Stimulated activated CD4-positive, alpha-beta T cell treated with anti-CD3 and anti-CD28 coated beads, Interleukin-4, amount 100 ng/mL, for 4 hours (primary cell): ENCODE results near the gene CRIP1.

Experiments used
- DNase-seq, 2 experiments: peaks; one replicate each; pipeline ENCODE4 v3.0.0-alpha.2; 2020

CRIP1 gene

DNA sequence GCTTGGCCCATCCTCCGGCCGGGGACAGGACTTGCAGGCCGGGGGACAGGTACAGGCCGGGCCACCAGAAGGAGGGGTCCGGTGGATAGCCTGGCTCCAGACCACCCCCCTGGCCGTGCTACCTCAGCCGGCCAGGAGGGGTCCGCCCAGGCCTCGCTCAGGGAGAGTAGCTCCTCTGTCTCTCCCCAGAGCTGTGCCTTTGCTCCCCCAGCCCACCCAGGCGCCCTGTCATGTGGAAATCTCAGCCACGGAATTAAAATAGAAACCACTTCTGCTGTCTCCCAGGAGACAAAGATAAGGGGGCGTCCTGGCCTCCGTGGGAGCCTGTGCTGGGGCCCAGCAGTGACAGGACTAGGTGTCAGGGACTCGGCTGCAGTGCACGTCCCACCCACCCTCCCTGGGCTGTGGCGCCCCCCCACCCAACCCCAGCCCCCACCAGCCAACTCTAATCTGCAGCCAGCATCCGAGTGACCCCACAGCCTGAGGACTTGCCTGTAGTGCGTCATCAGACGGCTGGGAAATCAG lies 15.3 kb upstream of the CRIP1 start:
- DNase-seq, result no peak

DNA sequence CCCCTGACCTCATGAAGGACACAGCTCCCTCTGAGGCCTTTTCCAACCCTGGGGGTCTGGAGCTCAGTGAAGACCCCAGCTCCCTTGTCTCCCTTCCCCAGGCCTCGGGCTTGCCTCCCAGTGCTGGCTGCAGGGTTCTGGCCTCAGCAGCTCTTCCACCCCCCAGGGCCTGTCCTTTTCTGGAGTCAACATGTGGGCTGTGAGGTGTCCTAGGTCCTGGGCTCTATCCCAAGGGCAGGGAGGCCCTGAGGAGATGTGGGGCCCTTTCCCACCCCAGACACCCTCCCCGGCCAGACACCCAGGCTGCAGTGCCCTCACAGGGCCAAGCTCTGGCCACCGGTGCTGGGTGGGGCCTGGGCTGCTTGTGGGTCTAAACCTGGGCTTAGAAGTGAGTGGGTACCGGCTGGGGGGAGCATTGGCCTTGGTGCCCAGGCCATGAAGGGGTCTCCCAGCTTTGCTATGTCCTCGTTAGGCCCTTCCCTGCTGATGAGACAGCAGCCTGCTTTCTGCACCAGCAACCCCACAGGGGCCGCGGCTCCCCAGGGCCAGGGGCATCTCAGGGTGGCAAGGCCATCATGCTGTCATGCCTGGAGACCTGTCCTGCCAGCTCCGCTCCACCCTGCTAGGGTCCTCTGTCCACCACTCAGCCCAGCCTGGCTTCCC lies 14.7 kb upstream of the CRIP1 start:
- DNase-seq, result no peak

DNA sequence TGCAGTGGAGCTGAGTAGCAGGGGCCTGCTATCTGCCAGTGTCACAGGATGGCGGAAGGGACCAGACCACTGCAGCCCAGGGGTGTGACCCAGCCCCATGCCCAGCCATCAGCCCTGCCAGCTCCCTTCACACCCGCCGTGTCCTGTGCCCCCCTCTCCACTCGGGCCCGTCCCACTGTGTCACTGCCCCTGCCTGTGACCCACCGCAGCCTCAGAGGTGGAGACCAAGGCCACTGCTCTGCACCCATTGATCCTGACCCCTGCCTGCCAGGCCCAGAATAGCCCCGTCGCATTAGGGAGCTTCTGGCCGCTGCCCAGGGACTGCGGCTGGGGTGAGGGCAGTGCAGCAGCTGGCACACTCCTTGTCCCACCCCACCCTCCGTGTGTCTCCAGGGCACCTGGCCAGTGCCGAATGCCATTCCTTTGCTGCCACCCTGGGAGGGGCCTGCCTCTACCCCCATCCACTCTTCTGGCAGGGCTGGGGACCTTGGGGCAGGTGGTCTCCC lies 14.1 kb upstream of the CRIP1 start:
- DNase-seq, result no peak

DNA sequence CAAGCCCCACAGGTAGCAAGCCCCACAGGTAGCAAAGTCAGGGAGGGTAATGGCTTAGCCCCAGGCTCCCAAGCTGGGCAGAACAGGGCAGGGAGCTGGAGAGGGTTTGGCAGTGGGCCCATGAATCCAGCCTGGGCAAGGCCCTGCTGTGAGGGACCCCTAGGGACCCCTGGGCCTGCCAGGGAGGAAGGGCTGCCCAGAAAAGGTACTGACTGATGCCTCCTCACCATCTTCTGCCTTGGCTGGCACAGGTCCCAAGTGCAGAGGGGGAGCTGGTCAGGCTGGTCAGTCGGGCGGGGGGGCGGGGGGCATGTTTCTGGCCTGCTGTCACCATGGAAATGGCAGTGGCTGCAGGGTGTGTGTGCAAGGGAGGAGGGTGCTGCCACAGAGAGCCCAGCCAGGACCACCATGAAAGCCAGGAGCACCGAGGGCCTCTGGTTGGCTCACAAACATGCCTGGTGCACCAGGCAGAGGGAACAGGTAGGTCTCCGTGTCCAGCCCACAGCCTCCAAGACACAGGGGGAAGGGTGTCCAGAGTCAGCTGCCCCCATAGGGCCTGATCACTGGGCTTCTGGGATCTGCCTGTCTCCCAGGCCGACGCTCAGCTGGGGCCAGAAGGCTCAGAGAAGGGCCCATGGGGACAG lies 13.5 kb upstream of the CRIP1 start:
- DNase-seq, result no peak

DNA sequence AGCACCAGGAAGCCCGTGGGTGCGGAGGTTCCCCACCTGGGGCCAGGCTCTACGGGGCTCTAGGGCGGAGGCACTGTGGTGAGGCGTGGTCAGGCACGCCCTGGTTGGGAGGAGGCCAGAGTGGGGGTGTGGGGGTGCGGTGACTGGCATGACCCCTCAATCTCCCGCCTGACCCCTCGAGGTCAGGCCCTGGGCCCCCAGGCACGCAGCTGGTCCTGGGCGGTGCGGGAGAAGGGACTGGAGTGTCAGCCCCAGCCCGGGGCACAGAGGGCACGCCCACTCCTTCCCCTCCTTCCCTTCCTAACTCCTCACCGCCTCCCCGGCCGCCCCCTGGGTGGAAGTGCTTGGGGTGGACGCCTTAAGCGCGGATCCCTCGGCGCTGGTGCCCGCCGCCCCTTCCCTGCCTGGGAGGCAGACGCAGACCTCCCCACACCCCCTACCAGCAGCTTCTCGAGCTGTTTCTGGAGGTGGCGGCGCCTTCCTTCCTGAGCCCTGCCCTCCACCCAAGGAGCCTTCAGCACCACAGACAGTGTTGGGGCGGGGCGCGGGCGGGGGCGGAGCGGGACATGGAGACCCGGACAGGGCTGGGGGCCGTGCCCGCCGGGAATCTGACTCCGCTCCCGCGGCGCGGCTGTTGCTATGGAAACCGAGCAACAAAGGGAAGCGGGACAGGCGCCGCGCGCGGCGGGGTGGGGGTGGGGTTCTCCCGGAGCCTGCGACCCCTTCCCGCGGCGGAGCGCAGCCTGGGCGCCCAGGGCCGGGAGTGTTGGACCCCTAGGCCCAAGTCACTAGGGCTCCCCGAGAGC lies 12.8 kb upstream of the CRIP1 start:
- DNase-seq, result peak; percentile 63 to 65

DNA sequence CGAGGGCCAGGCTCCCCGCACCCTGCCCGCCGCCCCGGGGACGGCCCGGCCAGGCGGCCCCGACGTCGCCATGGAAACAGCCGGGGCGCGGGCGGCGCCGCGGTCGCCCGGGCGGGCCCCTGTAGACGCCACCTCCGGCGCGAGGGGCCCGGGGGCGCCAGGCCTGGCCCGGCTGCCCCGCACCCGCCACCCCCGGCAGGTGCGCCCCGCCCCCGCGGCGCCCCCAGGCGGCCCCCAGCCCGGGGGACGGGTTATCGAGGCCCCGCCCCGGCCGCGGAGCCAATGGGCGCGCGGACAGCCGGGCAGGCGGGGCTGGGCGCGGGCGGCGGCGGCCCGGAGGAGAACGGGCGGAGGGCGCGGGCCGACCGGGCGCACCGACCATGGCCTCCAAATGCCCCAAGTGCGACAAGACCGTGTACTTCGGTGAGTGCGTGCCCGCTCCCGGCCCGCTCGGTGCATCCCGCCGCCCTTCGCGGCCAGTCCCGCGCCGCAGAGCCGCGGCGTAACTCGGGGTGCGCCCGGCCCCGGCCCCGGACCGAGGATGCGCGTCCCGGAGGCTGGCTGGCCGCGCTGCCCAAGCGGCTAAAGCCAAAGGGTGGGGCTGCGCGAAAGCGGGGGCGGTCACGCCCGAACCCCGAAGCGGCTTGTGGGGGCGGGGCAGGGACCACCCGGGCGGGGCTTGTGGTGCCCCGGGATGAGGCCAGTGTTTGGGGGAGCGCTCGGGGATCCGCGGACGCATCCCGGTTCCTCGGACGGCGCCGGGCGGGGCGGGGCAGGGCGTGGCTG lies 12.0 kb upstream of the CRIP1 start, which contains the start of gene CRIP2:
CRIP2 (plus strand) TSS at position 339 of the 786 bp plus-strand sequence; CDS start at position 381, 42 bp downstream.
- no peak for DNase-seq

DNA sequence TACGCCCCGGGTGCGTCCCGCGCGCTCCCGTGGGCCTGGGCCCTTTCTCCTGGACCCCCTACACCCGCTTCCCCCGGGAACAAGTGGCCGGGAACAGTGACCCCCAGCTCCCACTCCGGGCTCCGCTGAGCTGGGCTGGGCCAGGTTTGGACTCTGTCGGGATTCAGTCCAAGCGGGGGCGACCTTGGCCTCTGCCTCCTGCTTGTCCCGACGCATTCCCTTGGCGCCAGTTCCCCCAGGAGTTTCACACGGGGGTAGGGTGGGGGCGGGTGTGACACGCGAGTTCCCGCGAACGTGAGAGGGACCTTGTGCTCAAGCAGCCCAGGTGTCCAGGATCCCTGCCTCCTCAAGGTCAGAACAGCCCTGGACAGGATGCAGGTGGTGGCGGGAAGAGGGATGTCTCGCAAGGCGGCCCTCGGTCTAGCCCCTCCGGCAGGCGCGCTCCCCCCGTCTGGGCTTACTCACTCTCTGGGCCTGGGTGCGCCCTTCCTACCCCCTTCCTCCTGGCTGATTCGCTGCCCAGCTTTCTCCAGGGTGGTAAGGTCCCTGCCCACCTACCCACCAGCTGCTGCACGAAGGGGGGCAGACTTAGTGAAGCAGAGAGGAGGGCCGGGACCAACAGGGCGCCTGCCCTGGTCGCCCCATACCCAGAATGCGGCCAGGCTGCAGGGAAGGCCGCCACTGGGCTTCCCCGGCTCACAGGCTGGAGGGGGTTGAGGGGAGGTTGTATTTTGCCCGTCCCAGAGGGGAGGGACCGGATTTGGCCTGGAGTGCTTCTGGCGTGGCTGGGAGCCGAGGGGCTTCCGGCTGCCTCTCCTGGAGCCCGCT lies 11.2 kb upstream of the CRIP1 start:
- no peak for DNase-seq

DNA sequence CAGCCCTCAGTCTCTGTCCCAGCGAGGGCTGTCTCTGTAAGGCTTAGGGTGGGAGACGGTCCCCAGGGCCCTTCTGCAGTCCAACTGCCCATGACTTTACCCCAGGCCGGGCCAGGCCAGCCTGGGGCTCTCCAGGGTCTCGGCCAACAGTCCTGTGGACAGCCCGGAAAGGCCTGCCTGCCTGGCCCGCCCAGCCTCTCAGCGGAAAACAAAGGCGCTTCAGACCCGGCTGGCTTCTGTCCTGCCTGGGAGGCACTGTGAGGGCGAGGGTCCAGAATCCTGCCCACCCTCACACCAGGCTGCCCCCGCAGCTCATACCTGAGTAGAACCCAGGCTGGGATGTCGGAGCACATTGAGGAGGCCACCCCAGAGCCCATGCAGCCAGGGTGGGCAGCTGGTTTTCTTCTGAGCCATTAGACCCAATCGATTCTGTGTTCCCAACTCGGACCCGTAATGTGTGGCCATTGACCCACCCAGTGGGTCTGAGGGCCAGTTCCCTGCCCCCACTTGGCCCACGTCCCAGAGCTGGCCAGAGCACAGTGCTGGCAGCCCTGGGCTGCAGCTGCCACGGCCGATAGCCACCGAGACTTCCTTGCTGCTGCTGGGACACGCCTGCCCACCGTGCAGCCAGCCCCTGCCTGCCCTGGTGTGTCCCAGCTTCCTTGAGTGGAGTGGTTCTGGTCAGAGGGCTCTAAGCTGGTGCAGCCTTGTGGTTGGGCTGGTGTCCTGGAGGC lies 10.4 kb upstream of the CRIP1 start:
- DNase-seq, result no peak

DNA sequence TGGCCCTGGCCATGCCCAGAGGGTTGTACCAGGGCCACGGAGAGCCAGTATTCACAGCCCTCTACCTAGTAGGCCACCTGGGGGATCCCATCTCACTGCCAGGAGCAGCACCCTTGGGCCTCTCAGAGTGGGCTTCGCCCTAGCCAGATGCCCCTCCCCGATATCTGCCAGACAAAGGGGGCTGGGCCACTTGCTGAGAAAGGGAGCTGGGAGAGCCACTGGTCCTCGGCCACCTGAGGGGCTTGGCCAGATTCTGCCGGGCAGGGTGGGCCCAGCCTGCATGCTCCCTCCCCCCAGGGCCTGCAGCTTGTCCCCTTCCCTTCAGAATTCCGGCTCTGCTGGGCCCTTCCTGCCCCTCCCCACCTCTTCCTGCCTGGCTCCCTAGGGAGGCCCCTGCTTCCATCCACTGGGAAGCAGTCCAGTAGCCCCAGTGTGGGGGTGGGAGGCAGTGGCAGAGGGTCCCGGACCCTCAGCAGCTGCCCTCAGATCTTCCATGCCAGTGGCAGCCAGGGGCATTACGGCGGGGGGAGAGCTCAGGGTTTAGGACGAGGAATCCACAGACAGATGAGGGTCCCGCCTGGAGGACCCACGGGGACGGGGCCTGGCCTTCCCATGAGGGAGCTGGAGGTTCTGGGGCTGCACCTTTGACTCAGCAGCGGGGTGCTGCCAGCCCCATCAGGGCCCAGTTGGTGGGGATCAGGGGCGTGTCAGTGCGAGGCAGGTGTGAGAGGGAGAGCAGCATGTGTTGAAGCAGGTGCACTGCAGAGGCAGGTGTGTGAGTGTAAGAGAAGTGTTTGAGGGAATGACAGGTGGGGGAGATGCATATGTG lies 9.6 kb upstream of the CRIP1 start:
- no peak for DNase-seq

DNA sequence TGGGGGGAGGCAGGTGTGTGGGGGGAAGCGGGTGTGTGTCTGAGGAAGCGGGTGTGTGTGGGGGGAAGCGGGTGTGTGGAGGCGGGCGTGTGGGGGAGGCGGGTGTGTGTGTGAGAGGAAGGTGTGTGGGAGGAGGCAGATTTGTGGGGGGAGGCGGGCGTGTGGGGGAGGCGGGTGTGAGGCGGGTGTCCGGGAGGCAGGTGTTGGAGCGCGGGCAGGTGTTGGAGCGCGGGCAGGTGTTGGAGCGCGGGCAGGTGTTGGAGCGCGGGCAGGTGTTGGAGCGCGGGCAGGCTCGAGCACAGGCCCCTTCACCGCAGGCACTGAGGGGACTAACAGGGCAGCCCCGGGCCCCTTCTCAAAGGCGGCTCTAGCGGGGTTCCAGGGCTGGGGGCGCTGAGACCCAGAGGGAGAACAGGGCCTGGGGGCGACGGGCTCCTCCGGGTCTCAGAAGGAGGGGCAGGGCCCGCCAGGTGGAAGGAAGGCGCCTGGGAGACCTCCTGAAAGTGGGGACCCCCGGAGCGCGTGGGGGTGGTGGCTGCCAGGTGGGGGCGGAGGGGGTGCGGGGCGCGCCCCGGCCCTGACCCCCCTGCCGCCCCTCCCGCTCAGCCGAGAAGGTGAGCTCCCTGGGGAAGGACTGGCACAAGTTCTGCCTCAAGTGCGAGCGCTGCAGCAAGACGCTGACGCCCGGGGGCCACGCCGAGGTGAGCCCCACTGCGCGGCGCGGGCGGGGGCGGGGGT lies 8.9 kb upstream of the CRIP1 start:
- DNase-seq, result peak in 1 of 2 experiments; percentile 69

DNA sequence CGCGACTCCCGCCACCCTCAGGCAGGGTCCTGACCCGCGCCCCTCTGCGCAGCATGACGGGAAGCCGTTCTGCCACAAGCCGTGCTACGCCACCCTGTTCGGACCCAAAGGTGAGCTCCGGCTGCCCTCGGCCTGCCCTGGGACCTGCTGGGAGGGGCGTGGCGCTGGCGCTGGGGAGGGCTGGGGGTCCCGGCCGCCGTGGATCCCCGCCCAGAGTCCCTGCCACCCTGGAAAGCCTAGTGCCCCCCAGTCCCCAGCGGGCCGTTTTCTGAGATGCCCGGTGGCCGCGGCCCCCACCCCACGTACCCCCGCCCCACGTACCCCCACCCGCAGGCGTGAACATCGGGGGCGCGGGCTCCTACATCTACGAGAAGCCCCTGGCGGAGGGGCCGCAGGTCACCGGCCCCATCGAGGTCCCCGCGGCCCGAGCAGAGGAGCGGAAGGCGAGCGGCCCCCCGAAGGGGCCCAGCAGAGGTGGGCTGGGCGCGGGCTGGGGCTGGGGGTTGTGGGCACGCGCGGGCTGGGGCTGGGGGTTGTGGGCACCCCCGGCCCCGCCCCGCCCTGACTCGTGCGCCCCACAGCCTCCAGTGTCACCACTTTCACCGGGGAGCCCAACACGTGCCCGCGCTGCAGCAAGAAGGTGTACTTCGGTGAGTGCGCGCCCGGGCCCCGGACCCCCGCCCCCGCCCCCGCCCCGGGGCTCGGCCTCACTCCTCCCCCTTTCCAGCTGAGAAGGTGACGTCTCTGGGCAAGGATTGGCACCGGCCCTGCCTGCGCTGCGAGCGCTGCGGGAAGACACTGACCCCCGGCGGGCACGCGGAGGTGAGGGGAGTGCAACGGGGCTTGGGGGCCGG lies 8.1 kb upstream of the CRIP1 start:
- peak in 1 of 2 experiments; percentile 25 for DNase-seq

DNA sequence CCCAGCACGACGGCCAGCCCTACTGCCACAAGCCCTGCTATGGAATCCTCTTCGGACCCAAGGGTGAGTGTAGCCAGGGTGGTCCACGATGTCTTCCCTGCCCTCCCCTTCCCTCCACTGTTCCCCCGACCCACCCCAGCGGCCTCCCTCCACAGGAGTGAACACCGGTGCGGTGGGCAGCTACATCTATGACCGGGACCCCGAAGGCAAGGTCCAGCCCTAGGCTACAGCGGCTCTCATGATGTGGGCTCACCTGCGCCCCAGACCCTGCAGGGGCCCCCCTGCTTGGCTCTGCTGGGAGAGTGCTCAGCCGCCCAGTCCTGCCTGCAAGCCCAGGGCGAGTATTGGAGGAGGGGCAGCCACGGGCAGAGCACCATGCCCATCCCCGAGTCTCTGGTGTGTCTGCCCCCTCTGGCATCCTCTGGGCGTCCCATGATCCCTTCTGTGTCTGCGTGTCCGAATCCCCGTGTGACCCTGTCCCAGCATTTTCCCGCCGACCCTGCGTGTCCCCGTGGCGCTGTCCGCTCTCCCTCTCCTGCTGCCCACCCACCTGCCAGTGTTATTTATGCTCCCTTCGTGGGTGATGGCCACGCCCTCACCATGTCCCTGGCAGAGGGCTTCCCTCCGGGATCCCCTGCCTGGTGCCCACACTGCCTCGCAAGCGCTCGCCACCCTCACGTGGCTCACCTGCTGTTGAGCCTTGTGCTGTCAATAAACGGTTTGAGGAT lies 7.1 kb upstream of the CRIP1 start:
- no peak for DNase-seq

DNA sequence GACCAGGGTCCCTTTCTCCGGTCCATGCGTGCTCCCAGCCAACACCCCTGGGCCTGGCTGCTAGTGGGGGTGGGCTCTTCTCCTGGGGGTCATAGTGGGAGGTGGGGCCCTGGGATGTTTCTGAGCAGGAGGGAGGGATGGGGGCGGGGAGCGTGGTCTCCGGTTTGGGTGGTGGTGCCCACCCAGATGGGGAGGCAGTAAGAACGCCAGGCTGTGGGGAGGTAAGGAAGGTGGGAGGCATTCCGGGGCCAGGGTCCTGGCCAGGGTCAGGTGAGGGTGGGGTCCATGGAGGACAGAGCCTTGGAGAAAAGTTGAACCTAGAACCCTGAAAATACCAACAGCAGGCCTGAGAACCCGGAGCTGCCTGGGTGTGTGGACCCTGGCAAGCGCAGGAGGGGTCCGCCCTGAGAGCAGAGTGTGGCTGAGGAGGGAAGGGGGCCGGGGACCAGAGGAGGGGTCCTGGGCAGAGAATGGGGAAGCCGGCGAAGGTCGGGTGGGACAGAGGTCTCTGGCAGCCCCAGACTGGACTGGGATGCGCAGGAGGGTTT lies 6.4 kb upstream of the CRIP1 start:
- no peak for DNase-seq

DNA sequence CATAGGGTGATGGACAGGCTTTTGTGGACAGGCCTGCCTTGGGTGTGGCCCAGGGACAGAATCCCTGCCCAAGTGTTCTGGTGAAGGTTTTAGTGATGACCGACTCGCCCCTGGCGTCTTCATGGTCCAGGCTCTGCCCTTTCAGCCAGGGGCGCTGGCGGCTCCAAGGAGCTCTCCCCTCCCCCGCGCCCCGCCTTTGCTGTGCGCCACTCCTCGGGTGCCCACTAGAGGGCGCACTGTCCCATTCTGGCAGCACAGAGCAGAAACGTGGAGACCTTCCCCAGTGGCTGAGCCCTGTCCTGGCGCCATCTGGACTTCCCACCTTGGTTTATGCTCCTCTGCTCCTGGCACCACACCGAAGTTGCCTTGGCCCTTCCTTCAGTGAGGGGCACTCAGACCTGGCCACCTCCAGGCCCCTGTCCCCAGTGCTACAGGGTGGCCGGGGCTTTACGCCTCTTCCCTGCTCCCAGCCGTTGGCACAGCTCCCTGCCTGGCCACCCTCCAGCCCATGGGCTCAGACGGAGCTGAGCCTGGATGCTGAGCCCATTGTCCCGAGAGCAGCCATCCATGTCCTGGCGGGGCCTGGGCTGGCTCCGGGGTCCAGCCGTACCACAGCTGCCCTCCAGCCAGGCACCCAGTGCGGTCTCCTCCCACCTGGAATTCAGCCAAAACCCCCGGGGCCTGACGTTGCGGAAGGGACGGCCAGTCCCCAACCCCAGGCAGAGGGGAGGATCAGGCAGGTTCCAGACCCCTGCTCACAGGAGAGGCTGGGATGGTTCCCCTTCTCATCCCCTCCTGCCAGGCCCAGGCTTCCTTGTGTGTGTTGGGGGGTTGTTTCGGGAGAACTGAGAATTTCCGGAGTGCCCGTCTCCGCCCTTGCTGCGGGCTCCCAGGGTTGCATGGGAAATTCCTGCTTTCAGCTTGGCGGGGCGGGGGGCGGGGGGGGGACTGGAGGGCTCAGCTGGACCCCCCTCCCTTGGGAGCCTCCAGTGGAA lies 5.6 kb upstream of the CRIP1 start:
- peak; percentile 82 to 89 for DNase-seq

DNA sequence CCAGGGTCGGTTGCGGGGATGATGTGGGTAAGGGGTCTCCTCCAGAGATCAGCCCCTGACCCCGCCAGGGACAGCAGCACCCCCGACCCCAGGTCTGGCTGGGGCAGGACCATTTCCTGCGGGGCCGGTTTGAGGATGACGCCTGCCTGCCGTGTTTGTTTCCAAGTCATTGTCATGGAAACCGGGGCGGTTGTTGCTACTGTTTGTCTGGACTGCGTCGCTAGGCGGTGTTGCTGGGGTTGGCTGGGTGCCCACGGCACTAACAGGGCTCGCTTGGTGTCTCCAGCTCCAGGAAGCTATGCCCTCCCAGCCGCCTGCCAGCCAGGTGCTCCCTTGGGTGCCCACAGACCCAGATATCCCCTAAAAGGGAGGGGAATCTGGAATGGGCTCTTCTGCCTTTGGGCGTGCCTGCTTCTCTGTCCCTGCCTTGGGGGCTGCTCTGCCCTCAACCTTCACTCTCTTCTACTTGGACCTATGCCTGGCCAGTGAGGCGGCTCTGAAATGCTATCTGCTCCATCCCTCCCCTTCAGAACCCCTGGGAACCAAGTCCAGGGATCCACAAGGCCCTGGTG lies 4.7 kb upstream of the CRIP1 start:
- peak; percentile 68 to 87 for DNase-seq
